NCI-H2029 treated with DMSO at 0.1 percent for 48 hours (cell line): Measurements from ENCODE around the gene PEF1.
A peak's percentile ranks its signal among the peaks of the same experiment; 100 is the strongest.
"Not testable (repeated sequence)": the region's sequence is repeated elsewhere in the genome, so short reads cannot be mapped to it uniquely, and the experiment has no call there.

Source experiments
- DNase-seq: peaks from one replicate; lab custom pipeline; 2025; lab: John Stamatoyannopoulos, UW

Gene PEF1

GRCh38 chr1:31609514-31610118 lies 35.1 kb downstream of the PEF1 start:
- no peak for DNase-seq

- no peak for DNase-seq
Observed at GRCh38 chr1:31607360-31607759, 37.3 kb downstream of the PEF1 start.

GRCh38 chr1:31605908-31606427 lies 38.7 kb downstream of the PEF1 start:
- no peak for DNase-seq

- DNase-seq = no peak
Observed at GRCh38 chr1:31602081-31602480, 42.6 kb downstream of the PEF1 start.

GRCh38 chr1:31600641-31601040 lies 44.0 kb downstream of the PEF1 start:
- DNase-seq = no peak

- no peak for DNase-seq
Observed at GRCh38 chr1:31598980-31599379, 45.7 kb downstream of the PEF1 start.

GRCh38 chr1:31596737-31597097 lies 48.0 kb downstream of the PEF1 start:
- no peak for DNase-seq

GRCh38 chr1:31595836-31596736 lies 48.6 kb downstream of the PEF1 start:
- no peak for DNase-seq

- peak; percentile 34 for DNase-seq
Observed at GRCh38 chr1:31593770-31594632, 50.7 kb downstream of the PEF1 start.

GRCh38 chr1:31593136-31593665 lies 51.5 kb downstream of the PEF1 start:
- DNase-seq = no peak

GRCh38 chr1:31592132-31592531 lies 52.5 kb downstream of the PEF1 start:
- no peak for DNase-seq

GRCh38 chr1:31591425-31592093 lies 53.1 kb downstream of the PEF1 start:
- no peak for DNase-seq

- DNase-seq = no peak
Observed at GRCh38 chr1:31588751-31589515, 55.7 kb downstream of the PEF1 start.

- no peak for DNase-seq
Observed at GRCh38 chr1:31587720-31588423, 56.8 kb downstream of the PEF1 start.

- not testable (repeated sequence) for DNase-seq
Observed at GRCh38 chr1:31587328-31587699, 57.4 kb downstream of the PEF1 start.

GRCh38 chr1:31586376-31587327 lies 58.0 kb downstream of the PEF1 start:
- DNase-seq = no peak

- DNase-seq = no peak
Observed at GRCh38 chr1:31585736-31586365, 58.8 kb downstream of the PEF1 start.
